ENCODE measurements around the gene SKOR1. TPM values are rescaled to one million over a fixed set of nuclear protein-coding genes. Genes with fewer than 3 reads are reported as not detected.

The SKOR1 gene
- total and polyA plus RNA-seq, 12 donors, result 0.07 to 0.40 (median 0.15) TPM

DNA sequence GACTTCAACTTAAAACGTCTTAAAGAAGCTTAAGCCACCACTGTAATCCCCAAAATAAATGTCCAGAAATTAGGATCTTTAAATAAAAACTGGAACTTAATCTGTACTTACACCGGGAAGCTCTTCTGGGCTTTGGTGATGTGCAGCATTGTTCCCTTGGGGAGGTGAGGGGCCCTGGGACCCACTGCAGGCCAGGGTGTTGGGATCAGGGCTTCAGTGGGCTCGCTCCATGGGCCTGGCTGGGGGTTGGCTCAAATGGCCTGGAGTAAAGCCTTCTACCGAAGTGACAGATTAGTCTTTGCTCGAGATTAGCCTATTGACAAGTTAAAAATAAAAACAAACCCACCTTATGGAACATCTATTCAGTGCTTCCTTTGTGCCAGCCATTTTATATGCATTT lies 20.7 kb downstream of the SKOR1 start:
- Histone ChIP-seq H3K9me3 (peaks cover 0 to 7% (median 0%) of the 10 kb centered on the region in 11 donors), H3K4me3 (no peak overlapping the region), H3K36me3 (no peaks in the 10 kb centered on the region), H3K27me3 (no peaks in the 10 kb centered on the region), H3K27ac (no peak overlapping the region), H3K4me1 (peaks cover 2 to 16% (median 6%) of the 10 kb centered on the region in 9 donors)
- 86 to 89% methylated on average over 5 of the region's 5 CpGs for WGBS, 2 donors
- intact Hi-C loops (cut with DNase I), result no loop called here
- no peak for TF ChIP-seq CTCF (IDR thresholded peaks at IDR 0.05)
- DNase-seq, result no peak
- no peak for ATAC-seq

GRCh38 chr15:67849538-67849937 lies 24.2 kb downstream of the SKOR1 start:
- Histone ChIP-seq H3K4me3 (no peak overlapping the region), H3K27me3 (no peaks in the 10 kb centered on the region), H3K4me1 (peaks cover 0 to 7% (median 0%) of the 10 kb centered on the region in 9 donors), H3K27ac (no peak overlapping the region), H3K36me3 (no peaks in the 10 kb centered on the region), H3K9me3 (peaks cover 0 to 7% (median 0%) of the 10 kb centered on the region in 11 donors)
- DNase-seq (no peak), ATAC-seq (no peak)
- intact Hi-C loops (cut with DNase I), result no loop called here
- TF ChIP-seq CTCF (IDR thresholded peaks at IDR 0.05), result no peak
- 95 to 98% methylated on average over 1 of the region's 1 CpG for WGBS, 2 donors

DNA sequence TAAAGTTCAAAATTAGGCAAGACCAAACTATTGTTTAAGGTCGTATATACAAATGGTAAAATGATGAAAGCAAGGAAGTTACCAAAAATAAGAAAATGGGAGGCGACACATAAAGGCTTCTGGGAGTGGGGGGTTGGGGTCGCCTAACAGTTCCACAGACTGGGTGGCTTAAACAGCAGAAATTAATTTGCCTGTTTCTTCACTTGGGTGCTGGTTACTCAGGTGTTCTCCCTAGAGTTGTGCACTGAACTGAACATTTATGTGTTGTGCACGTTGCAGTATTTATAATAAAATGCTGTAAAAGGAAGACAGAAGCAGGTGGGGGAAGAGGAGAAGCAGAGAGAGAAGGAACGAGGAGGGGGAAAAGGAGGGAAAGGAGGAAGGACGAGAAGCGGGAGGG lies 25.0 kb downstream of the SKOR1 start:
- H3K4me3 ChIP-seq, result no peak overlapping the region
- no peaks in the 10 kb centered on the region for H3K36me3 ChIP-seq
- intact Hi-C loops (cut with DNase I), result no loop called here
- H3K9me3 ChIP-seq, result peaks cover 0 to 7% (median 0%) of the 10 kb centered on the region in 11 donors
- ATAC-seq (no peak), DNase-seq (no peak)
- no peaks in the 10 kb centered on the region for H3K27me3 ChIP-seq
- H3K4me1 ChIP-seq, result peaks cover 0 to 7% (median 0%) of the 10 kb centered on the region in 9 donors
- 71 to 77% methylated on average over 7 of the region's 7 CpGs for WGBS, 2 donors
- no peak for TF ChIP-seq CTCF (IDR thresholded peaks at IDR 0.05)
- H3K27ac ChIP-seq, result no peak overlapping the region

GRCh38 chr15:67850994-67851571 lies 25.8 kb downstream of the SKOR1 start:
- peak in 1 of 8 donors; percentile 35 for ATAC-seq

More at GRCh38 chr15:67850994-67851571, 25.8 kb downstream of the SKOR1 start:
- 81 to 95% methylated on average over 4 of the region's 4 CpGs for WGBS, 2 donors
- Histone ChIP-seq H3K4me1 (peaks cover 0 to 7% (median 0%) of the 10 kb centered on the region in 9 donors), H3K4me3 (no peak overlapping the region), H3K27ac (no peak overlapping the region), H3K36me3 (no peaks in the 10 kb centered on the region), H3K27me3 (no peaks in the 10 kb centered on the region), H3K9me3 (peaks cover 0 to 7% (median 0%) of the 10 kb centered on the region in 11 donors)
- intact Hi-C loops (cut with DNase I), result no loop called here
- no peak for TF ChIP-seq CTCF (IDR thresholded peaks at IDR 0.05)
- DNase-seq, result no peak

Data from heart right ventricle (tissue), 16 donors.